ENCODE data around the gene SRD5A3.

DNA sequence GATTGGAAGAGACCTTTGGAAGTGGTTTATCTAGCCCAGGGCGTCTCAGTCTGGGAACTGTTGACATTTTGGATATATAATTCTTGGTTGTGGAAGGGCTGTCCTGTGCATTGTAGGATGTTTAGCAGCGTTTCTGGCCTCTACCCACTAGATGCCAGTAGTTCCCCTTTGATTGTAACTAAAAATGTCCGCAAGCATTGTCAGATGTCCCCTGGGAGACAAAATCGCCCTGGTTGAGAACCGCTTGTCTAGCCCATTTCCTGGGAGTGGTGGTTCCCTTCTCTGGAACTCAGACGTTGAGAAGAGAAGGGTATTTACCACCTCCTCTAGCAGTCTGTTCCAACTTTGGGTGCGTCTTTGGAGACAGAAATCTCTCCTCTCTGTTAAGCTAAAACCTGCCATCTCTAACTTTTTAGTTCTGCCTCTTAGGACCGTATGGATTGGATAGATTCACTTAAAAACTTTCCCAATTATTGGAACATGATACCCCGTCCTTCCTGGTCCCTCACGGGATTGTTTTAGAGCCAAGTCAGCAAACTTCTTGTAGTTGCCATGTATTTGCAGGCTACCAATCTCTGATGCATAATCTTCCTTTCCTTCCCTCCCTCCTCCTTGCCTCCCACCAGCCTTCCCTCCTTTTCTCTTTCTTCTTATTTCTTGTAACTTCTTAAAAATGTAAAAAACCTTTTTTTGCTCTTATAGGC lies 63.6 kb downstream of the SRD5A3 start:
- TF ChIP-seq CREB1 (IDR thresholded peaks at IDR 0.05; ENCODE audit: low read depth) (no peak), TEAD4 (IDR thresholded peaks at IDR 0.05) (no peak), CEBPB (IDR thresholded peaks at IDR 0.05) (no peak), EP300 (IDR thresholded peaks at IDR 0.05; ENCODE audit: borderline replicate concordance) (no peak), YY1 (IDR thresholded peaks at IDR 0.05; ENCODE audit: low read depth) (no peak), FOXM1 (IDR thresholded peaks at IDR 0.05; ENCODE audit: borderline replicate concordance, low read depth) (no peak), EGR1 (IDR thresholded peaks at IDR 0.05) (no peak), TAF1 (IDR thresholded peaks at IDR 0.05; ENCODE audit: low read depth) (no peak), RAD21 (IDR thresholded peaks at IDR 0.05; ENCODE audit: low read depth) (no peak), NFIC (IDR thresholded peaks at IDR 0.05) (no peak)
- TF ChIP-seq, protein P1, sequence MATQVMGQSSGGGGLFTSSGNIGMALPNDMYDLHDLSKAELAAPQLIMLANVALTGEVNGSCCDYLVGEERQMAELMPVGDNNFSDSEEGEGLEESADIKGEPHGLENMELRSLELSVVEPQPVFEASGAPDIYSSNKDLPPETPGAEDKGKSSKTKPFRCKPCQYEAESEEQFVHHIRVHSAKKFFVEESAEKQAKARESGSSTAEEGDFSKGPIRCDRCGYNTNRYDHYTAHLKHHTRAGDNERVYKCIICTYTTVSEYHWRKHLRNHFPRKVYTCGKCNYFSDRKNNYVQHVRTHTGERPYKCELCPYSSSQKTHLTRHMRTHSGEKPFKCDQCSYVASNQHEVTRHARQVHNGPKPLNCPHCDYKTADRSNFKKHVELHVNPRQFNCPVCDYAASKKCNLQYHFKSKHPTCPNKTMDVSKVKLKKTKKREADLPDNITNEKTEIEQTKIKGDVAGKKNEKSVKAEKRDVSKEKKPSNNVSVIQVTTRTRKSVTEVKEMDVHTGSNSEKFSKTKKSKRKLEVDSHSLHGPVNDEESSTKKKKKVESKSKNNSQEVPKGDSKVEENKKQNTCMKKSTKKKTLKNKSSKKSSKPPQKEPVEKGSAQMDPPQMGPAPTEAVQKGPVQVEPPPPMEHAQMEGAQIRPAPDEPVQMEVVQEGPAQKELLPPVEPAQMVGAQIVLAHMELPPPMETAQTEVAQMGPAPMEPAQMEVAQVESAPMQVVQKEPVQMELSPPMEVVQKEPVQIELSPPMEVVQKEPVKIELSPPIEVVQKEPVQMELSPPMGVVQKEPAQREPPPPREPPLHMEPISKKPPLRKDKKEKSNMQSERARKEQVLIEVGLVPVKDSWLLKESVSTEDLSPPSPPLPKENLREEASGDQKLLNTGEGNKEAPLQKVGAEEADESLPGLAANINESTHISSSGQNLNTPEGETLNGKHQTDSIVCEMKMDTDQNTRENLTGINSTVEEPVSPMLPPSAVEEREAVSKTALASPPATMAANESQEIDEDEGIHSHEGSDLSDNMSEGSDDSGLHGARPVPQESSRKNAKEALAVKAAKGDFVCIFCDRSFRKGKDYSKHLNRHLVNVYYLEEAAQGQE (IDR thresholded peaks at IDR 0.05; ENCODE audit: low read depth), result no peak
- TF ChIP-seq, protein P2, sequence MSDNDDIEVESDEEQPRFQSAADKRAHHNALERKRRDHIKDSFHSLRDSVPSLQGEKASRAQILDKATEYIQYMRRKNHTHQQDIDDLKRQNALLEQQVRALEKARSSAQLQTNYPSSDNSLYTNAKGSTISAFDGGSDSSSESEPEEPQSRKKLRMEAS (IDR thresholded peaks at IDR 0.05), result no peak
